SK-N-SH (cell line): Measurements from ENCODE around the gene PTGIS. TPM values are rescaled to one million over a fixed set of nuclear protein-coding genes. Genes with fewer than 3 reads are reported as not detected.

Experiments used
- CTCF ChIA-PET: fragments of 300-600, 350-600 bp; formaldehyde crosslinking; extraction: SDS; loops from one replicate; lab custom pipeline; 2021; lab: Yijun Ruan, JAX
- POLR2A ChIA-PET: fragments of 350-600 bp; sonication (Branson Sonifier 250); formaldehyde crosslinking; extraction: SDS; loops from one replicate; lab custom pipeline; 2020; ENCODE audit warnings: antibody characterized with exemption, inconsistent platforms; lab: Yijun Ruan, JAX
- DNase-seq: peaks from one replicate; pipeline ENCODE4 v3.0.0; 2012
- H2AFZ ChIP-seq: fragments of 200-600 bp; sonication (generic); 2 replicates; pipeline ENCODE4 v1.8.1; 2016; ENCODE audit warnings: antibody characterized with exemption, mild to moderate bottlenecking, low read depth
- H3F3A ChIP-seq: fragments of 200-600 bp; sonication (generic); replicated peaks from 2 replicates; pipeline ENCODE3; 2016; ENCODE audit warnings: antibody characterized with exemption, mild to moderate bottlenecking; ENCODE audit not compliant: insufficient read depth
- H3K27ac ChIP-seq, 2 experiments: fragments of 200-500 bp in 1 of 2; fragments of 200-600 bp in 1 of 2; sonication (Bioruptor generic) in 1 of 2; sonication (generic), shearing (Covaris generic) in 1 of 2; 2 replicates each; pipeline versions ENCODE4 v1.5.1 to v1.6.1; 2014 to 2016; ENCODE audit warnings: low read depth in 2 of 2, inconsistent platforms in 1 of 2, low read length in 1 of 2, mild to moderate bottlenecking in 1 of 2, mixed read lengths in 1 of 2
- H3K27me3 ChIP-seq: fragments of 200-600 bp; sonication (generic), shearing (Covaris generic); 2 replicates; pipeline ENCODE4 v1.6.1; 2016; ENCODE audit warnings: mixed run types; ENCODE audit not compliant: insufficient read depth
- H3K36me3 ChIP-seq, 2 experiments: fragments of 200-500 bp in 1 of 2; fragments of 200-600 bp in 1 of 2; sonication (Bioruptor generic) in 1 of 2; sonication (generic) in 1 of 2; replicated peaks in 1 of 2; 2 replicates each; pipeline versions ENCODE3 to v1.5.1; 2014 to 2016; ENCODE audit warnings: low read length in 1 of 2, mild to moderate bottlenecking in 1 of 2; ENCODE audit not compliant: insufficient read depth in 2 of 2, control insufficient read depth in 1 of 2
- H3K4me1 ChIP-seq, 2 experiments: fragments of 200-500 bp in 1 of 2; fragments of 200-600 bp in 1 of 2; sonication (Bioruptor generic) in 1 of 2; sonication (generic), shearing (Covaris generic) in 1 of 2; 2 replicates each; pipeline versions ENCODE4 v1.5.1 to v1.6.1; 2014 to 2016; ENCODE audit warnings: low read depth in 1 of 2, low read length in 1 of 2, mixed run types in 1 of 2; ENCODE audit not compliant: insufficient read depth in 2 of 2, control insufficient read depth in 1 of 2
- H3K4me2 ChIP-seq: fragments of 200-600 bp; sonication (generic), shearing (Covaris generic); 2 replicates; pipeline ENCODE4 v1.6.1; 2017; ENCODE audit warnings: mixed run types
- H3K4me3 ChIP-seq, 2 experiments: fragments of 200-500 bp in 1 of 2; fragments of 200-600 bp in 1 of 2; sonication (Bioruptor generic) in 1 of 2; sonication (generic), shearing (Covaris generic) in 1 of 2; 2 replicates each; pipeline versions ENCODE4 v1.5.1 to v1.8.1; 2014 to 2016; ENCODE audit warnings: low read depth in 2 of 2, inconsistent platforms in 1 of 2, low read length in 1 of 2, mild to moderate bottlenecking in 1 of 2, mixed read lengths in 1 of 2, moderate library complexity in 1 of 2
- H3K79me2 ChIP-seq: fragments of 200-600 bp; sonication (generic); 2 replicates; pipeline ENCODE4 v1.8.1; 2017; ENCODE audit warnings: mild to moderate bottlenecking; ENCODE audit not compliant: insufficient read depth
- H3K9ac ChIP-seq: fragments of 200-600 bp; sonication (generic); 2 replicates; pipeline ENCODE4 v1.6.1; 2017; ENCODE audit warnings: mixed run types
- H3K9me2 ChIP-seq: fragments of 200-600 bp; sonication (generic); 2 replicates; pipeline ENCODE4 v1.6.1; 2017; ENCODE audit warnings: mixed run types
- H3K9me3 ChIP-seq: fragments of 200-600 bp; sonication (generic); 2 replicates; pipeline ENCODE4 v1.6.1; 2017; ENCODE audit warnings: mixed run types, mild to moderate bottlenecking, moderate library complexity
- H4K20me1 ChIP-seq: fragments of 200-600 bp; sonication (generic); 2 replicates; pipeline ENCODE4 v1.6.1; 2017; ENCODE audit warnings: mild to moderate bottlenecking, mixed run types; ENCODE audit not compliant: insufficient read depth
- CHD2 ChIP-seq: fragments of 150-350 bp; IDR thresholded peaks from 2 replicates; pipeline ENCODE4 v1.6.1; 2018; ENCODE audit warnings: low read length; ENCODE audit not compliant: partially characterized antibody
- EZH2phosphoT487 ChIP-seq: fragments of 200-600 bp; sonication (generic); IDR thresholded peaks from 2 replicates; pipeline ENCODE4 v1.6.1; 2017; ENCODE audit warnings: low read depth, mixed run types, mild to moderate bottlenecking, antibody characterized with exemption, moderate library complexity, borderline replicate concordance
- FOSL2 ChIP-seq: IDR thresholded peaks from 2 replicates; pipeline ENCODE4 v1.4.0; 2012; ENCODE audit warnings: low read depth, mild to moderate bottlenecking, moderate library complexity, borderline replicate concordance
- FOXM1 ChIP-seq: IDR thresholded peaks from 2 replicates; pipeline ENCODE4 v1.4.0; 2012; ENCODE audit warnings: low read depth, mild to moderate bottlenecking
- JUND ChIP-seq: IDR thresholded peaks from 2 replicates; pipeline ENCODE4 v1.4.0; 2012
- MEF2A ChIP-seq: IDR thresholded peaks from 2 replicates; pipeline ENCODE4 v1.4.0; 2012; ENCODE audit warnings: low read depth, borderline replicate concordance
- PBX3 ChIP-seq: IDR thresholded peaks from 2 replicates; pipeline ENCODE4; 2012
- RAD21 ChIP-seq: IDR thresholded peaks from 2 replicates; pipeline ENCODE4 v1.6.1; 2012; ENCODE audit warnings: mild to moderate bottlenecking, low read length
- RCOR1 ChIP-seq: fragments of 150-350 bp; IDR thresholded peaks from 2 replicates; pipeline ENCODE4 v1.6.1; 2017; ENCODE audit warnings: antibody characterized with exemption, low read length
- RFX5 ChIP-seq: IDR thresholded peaks from 2 replicates; pipeline ENCODE4 v1.6.1; 2012; ENCODE audit warnings: mild to moderate bottlenecking, improper control_type of control experiment, low read length
- RXRA ChIP-seq: IDR thresholded peaks from 2 replicates; pipeline ENCODE4 v1.4.0; 2012; ENCODE audit warnings: low read depth, mild to moderate bottlenecking, borderline replicate concordance
- TAF1 ChIP-seq: IDR thresholded peaks from 2 replicates; pipeline ENCODE4 v1.6.1; 2012; ENCODE audit warnings: low read depth, mild to moderate bottlenecking, low read length, moderate library complexity, borderline replicate concordance
- WGBS: methylation state at CpG from one replicate; pipeline ENCODE4 v1.1.6; 2017; ENCODE audit warnings: low lambda C conversion rate; 5-methylcytosine and 5-hydroxymethylcytosine counted together
- polyA plus RNA-seq, 3 experiments: library from polyadenylated mRNA; depleted of rRNA; stranded (reverse); fragments of >200 nt; gene quantifications; 2 replicates each; pipeline ENCODE4 v1.2.3, GENCODE V29; 2012
- TF ChIP-seq, protein P1 (sequence below): fragments of 200-600 bp; sonication (generic); IDR thresholded peaks from 2 replicates; pipeline ENCODE4 v1.6.1; 2017; ENCODE audit warnings: antibody characterized with exemption, mild to moderate bottlenecking, moderate library complexity
- TF ChIP-seq, protein P2 (sequence below): IDR thresholded peaks from 2 replicates; pipeline ENCODE4 v1.4.0; 2012; ENCODE audit warnings: low read depth, borderline replicate concordance

Gene PTGIS
- polyA plus RNA-seq, 1 of the 3 experiments (the other 2 are of a cell fraction), result 1.0 TPM

DNA sequence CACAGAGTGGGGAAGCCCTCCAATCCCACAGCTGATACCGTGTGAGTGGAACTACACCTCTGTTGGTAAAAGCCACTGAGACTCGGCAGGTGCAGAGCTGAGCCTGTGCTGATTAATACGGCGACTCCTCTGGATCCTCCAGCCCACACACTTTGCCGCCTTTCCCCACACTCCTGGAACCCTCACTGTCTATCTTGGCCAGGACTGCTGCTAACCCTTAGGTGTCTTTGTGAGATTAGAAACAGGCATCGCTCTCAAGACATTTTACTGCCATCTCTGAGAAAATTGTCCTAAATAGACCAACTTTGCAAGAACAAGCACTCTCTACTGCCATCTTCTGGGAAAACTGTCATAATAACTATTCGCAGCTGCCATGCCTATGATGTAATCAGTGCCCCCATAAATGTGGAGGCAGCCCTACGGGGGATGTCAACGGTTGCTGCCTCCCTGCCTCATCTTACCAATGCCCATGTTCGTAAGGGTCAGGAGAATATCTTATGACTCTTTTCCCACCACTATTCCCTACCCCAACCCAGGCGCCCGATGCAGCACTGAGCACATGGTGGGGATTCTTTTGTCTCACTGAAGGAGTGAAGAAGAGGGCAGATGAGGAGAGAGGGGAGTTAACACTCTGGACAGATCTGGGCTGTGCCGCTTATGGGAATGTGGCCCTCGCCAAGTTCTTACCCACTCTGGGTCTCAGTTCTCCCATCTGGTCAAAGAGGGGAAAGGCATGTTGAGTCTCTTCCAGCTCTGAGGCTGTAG, 59.3 kb downstream of the PTGIS start (continued):
- TF ChIP-seq, protein P1, sequence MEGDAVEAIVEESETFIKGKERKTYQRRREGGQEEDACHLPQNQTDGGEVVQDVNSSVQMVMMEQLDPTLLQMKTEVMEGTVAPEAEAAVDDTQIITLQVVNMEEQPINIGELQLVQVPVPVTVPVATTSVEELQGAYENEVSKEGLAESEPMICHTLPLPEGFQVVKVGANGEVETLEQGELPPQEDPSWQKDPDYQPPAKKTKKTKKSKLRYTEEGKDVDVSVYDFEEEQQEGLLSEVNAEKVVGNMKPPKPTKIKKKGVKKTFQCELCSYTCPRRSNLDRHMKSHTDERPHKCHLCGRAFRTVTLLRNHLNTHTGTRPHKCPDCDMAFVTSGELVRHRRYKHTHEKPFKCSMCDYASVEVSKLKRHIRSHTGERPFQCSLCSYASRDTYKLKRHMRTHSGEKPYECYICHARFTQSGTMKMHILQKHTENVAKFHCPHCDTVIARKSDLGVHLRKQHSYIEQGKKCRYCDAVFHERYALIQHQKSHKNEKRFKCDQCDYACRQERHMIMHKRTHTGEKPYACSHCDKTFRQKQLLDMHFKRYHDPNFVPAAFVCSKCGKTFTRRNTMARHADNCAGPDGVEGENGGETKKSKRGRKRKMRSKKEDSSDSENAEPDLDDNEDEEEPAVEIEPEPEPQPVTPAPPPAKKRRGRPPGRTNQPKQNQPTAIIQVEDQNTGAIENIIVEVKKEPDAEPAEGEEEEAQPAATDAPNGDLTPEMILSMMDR, result peak; percentile 69
- no peak for TF ChIP-seq PBX3
- TF ChIP-seq CHD2, result no peak
- TF ChIP-seq FOXM1, result no peak
- TF ChIP-seq EZH2phosphoT487, result no peak
- TF ChIP-seq, all 33 proteins: peak for 4

GRCh38 chr20:49507741-49508434, 60.0 kb downstream of the PTGIS start:
- Histone ChIP-seq H3K9ac (no peak overlapping the region), H3K36me3 (no peaks in the 10 kb centered on the region), H3F3A (peaks cover 8% of the 10 kb centered on the region), H3K4me1 (peaks cover 10 to 15% of the 10 kb centered on the region in 2 experiments; a peak in 2 of 4 replicates), H3K27me3 (no peaks in the 10 kb centered on the region), H3K9me3 (no peaks in the 10 kb centered on the region)
- POLR2A ChIA-PET, result no interaction called here
- TF ChIP-seq RXRA (no peak), RCOR1 (no peak), PBX3 (no peak), FOSL2 (no peak), TAF1 (no peak), JUND (no peak), EZH2phosphoT487 (no peak), MEF2A (no peak), RFX5 (no peak), RAD21 (no peak)
- TF ChIP-seq, protein P2, sequence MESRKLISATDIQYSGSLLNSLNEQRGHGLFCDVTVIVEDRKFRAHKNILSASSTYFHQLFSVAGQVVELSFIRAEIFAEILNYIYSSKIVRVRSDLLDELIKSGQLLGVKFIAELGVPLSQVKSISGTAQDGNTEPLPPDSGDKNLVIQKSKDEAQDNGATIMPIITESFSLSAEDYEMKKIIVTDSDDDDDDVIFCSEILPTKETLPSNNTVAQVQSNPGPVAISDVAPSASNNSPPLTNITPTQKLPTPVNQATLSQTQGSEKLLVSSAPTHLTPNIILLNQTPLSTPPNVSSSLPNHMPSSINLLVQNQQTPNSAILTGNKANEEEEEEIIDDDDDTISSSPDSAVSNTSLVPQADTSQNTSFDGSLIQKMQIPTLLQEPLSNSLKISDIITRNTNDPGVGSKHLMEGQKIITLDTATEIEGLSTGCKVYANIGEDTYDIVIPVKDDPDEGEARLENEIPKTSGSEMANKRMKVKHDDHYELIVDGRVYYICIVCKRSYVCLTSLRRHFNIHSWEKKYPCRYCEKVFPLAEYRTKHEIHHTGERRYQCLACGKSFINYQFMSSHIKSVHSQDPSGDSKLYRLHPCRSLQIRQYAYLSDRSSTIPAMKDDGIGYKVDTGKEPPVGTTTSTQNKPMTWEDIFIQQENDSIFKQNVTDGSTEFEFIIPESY, result no peak
- TF ChIP-seq, protein P1, result no peak
- TF ChIP-seq, all 33 proteins: peak for 0
- Histone ChIP-seq H3K4me3 (no peak overlapping the region), H3K4me2 (no peak overlapping the region), H3K9me2 (no peaks in the 10 kb centered on the region), H3K79me2 (no peaks in the 10 kb centered on the region), H4K20me1 (no peaks in the 10 kb centered on the region), H2AFZ (no peak overlapping the region), H3K27ac (no peak overlapping the region)
- no peak for DNase-seq
- CTCF ChIA-PET, result interaction anchor here (0.9 to 15.8 kb wide), 44 partner anchors 10 to 290 kb away, joined by 3 to 317 read pairs (median 6); partner anchors contain the start of gene KCNB1
- 71% methylated on average over 21 of the region's 21 CpGs for WGBS
